Neural crest cell (in vitro differentiated cells): Measurements from ENCODE around the gene CRAMP1. TPM values are rescaled to one million over a fixed set of nuclear protein-coding genes. Genes with fewer than 3 reads are reported as not detected.
A peak's percentile ranks its signal among the peaks of the same experiment; 100 is the strongest.

ENCODE experiments used
- DNase-seq: peaks from one replicate; pipeline ENCODE4 v3.0.0; 2021; ENCODE audit warnings: low read depth, mixed read lengths, low spot score
- H3K27ac Mint-ChIP-seq: one replicate; pipeline ENCODE4 v1.8.0; 2021; ENCODE audit warnings: mild to moderate bottlenecking, mixed read lengths; ENCODE audit not compliant: unreplicated experiment
- H3K27me3 Mint-ChIP-seq: 2 replicates; pipeline ENCODE4 v1.8.0; 2021; ENCODE audit warnings: low read depth, mild to moderate bottlenecking, mixed read lengths
- H3K36me3 Mint-ChIP-seq: 2 replicates; pipeline ENCODE4 v1.8.0; 2021; ENCODE audit warnings: low read depth, mild to moderate bottlenecking, mixed read lengths
- H3K4me1 Mint-ChIP-seq: 2 replicates; pipeline ENCODE4 v1.8.0; 2021; ENCODE audit warnings: mixed read lengths
- H3K4me3 Mint-ChIP-seq: one replicate; pipeline ENCODE4 v1.8.0; 2021; ENCODE audit warnings: mild to moderate bottlenecking, mixed read lengths
- H3K9me3 Mint-ChIP-seq: 2 replicates; pipeline ENCODE4 v1.8.0; 2021; ENCODE audit warnings: mixed read lengths
- CTCF ChIP-seq: fragments of 200-600 bp; sonication (generic); conservative IDR thresholded peaks from 2 replicates; pipeline ENCODE4 v1.5.0; 2021; ENCODE audit warnings: antibody characterized with exemption, mild to moderate bottlenecking
- total RNA-seq: library from RNA; stranded (reverse); gene quantifications from 2 replicates; pipeline ENCODE4 v1.2.1, GENCODE V29; 2021

The CRAMP1 gene
- total RNA-seq, 1 donor from 2014 or later = 38.3 TPM

- Mint-ChIP-seq H3K9me3 (peaks cover 7% of the 10 kb centered on the region), H3K4me1 (no peaks in the 10 kb centered on the region), H3K4me3 (no peak overlapping the region), H3K36me3 (peaks cover 25% of the 10 kb centered on the region), H3K27ac (no peak overlapping the region), H3K27me3 (peaks cover 2% of the 10 kb centered on the region)
- DNase-seq = no peak
- TF ChIP-seq CTCF = no peak
Measured at GRCh38 chr16:1653023-1653422, 40.9 kb downstream of the CRAMP1 start.

GRCh38 chr16:1654505-1655268 is 42.5 kb downstream of the CRAMP1 start:
- no peaks in the 10 kb centered on the region for H3K4me1 Mint-ChIP-seq
- peaks cover 7% of the 10 kb centered on the region for H3K9me3 Mint-ChIP-seq
- peak overlapping the region; percentile 54 for H3K4me3 Mint-ChIP-seq
- no peak for TF ChIP-seq CTCF
- DNase-seq = no peak
- peaks cover 24% of the 10 kb centered on the region for H3K36me3 Mint-ChIP-seq
- H3K27ac Mint-ChIP-seq = no peak overlapping the region
- H3K27me3 Mint-ChIP-seq = peaks cover 2% of the 10 kb centered on the region

- H3K4me1 Mint-ChIP-seq = no peaks in the 10 kb centered on the region
- no peak overlapping the region for H3K27ac Mint-ChIP-seq
- no peak overlapping the region for H3K4me3 Mint-ChIP-seq
- H3K9me3 Mint-ChIP-seq = peaks cover 7% of the 10 kb centered on the region
- no peak for TF ChIP-seq CTCF
- no peak for DNase-seq
- H3K27me3 Mint-ChIP-seq = peaks cover 2% of the 10 kb centered on the region
- peaks cover 24% of the 10 kb centered on the region for H3K36me3 Mint-ChIP-seq
Measured at GRCh38 chr16:1655269-1655807, 43.2 kb downstream of the CRAMP1 start.

GRCh38 chr16:1655909-1656807 is 44.0 kb downstream of the CRAMP1 start:
- Mint-ChIP-seq H3K4me3 (no peak overlapping the region), H3K36me3 (peaks cover 17% of the 10 kb centered on the region), H3K9me3 (peaks cover 2% of the 10 kb centered on the region), H3K4me1 (no peaks in the 10 kb centered on the region), H3K27ac (no peak overlapping the region), H3K27me3 (no peaks in the 10 kb centered on the region)
- no peak for TF ChIP-seq CTCF
- DNase-seq = no peak

GRCh38 chr16:1656808-1657617 is 44.9 kb downstream of the CRAMP1 start:
- H3K27me3 Mint-ChIP-seq = no peaks in the 10 kb centered on the region
- no peak for TF ChIP-seq CTCF
- no peak overlapping the region for H3K27ac Mint-ChIP-seq
- H3K36me3 Mint-ChIP-seq = peaks cover 8% of the 10 kb centered on the region
- H3K4me1 Mint-ChIP-seq = no peaks in the 10 kb centered on the region
- DNase-seq = no peak
- no peak overlapping the region for H3K4me3 Mint-ChIP-seq
- H3K9me3 Mint-ChIP-seq = no peaks in the 10 kb centered on the region
